ENCODE data around the gene REPS1.
"Not testable (repeated sequence)": the region's sequence is repeated elsewhere in the genome, so short reads cannot be mapped to it uniquely, and the experiment has no call there.

REPS1 gene

DNA sequence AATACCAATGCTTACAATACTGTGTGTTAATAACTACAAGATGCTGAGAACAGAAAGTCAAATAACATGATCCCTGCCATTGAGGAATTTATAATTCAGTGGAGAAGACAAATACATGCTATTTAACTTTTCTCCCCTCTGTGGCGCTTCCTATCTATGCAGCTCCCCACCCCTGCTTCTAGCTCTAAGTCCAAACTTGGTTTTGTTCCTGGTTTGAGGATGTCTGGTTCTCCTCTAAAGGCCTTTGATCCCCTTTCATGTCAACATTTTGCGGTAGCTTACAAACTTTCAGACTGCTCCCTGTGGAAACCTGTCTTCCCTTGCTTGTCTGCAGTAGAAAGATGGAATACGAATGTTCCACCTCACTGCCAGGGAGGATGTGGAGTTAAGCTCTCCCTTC, 18.4 kb upstream of the REPS1 start:
- no peak for DNase-seq (ENCODE audit: low read depth)
- no peak for TF ChIP-seq CTCF (IDR thresholded peaks at IDR 0.05; ENCODE audit: control insufficient read depth, extremely low read depth, insufficient read depth)
- H3K4me3 ChIP-seq (ENCODE audit: low read depth, low read length), result no peak overlapping the region

- TF ChIP-seq CTCF (IDR thresholded peaks at IDR 0.05; ENCODE audit: control insufficient read depth, extremely low read depth, insufficient read depth), result no peak
- no peak overlapping the region for H3K4me3 ChIP-seq (ENCODE audit: low read depth, low read length)
- DNase-seq (ENCODE audit: low read depth), result no peak
Measured at GRCh38 chr6:139003751-139004150, 15.7 kb upstream of the REPS1 start.

DNA sequence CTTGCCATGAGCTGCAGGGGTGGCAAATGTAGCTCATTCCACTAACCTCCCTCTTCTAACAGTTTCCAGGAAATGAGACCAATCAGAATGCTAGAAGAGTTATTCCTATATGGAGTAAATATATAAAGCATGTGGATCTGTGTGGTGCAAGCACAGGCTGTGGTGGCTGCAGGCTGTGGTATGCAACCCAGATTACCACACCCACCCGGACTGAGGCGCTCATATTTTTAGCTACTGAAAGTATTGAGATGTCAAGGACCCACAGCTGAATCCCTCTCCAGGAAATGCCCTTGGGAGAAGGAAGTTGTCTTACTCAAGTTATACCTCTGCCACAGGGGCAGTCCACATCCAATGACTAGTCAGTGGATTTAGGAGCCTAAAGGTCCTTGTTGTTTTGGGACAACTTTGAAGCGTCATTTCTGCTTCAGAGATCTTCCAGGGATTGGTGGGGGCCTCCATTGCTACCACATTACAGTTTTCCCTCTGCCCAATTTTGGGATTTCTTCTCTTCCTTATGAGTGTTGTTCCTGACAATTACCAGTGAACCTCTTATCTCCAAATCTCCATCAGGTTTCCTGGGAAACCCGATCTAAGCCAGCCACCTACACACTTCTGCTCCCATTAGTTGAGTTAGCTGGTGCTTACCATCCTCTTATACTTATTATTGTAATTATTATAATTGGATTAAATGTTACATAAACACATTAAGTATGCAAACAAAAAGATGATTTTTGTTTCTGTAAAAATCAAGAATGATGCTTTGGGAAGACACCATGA, 12.1 kb upstream of the REPS1 start:
- no peak for TF ChIP-seq CTCF (IDR thresholded peaks at IDR 0.05; ENCODE audit: control insufficient read depth, extremely low read depth, insufficient read depth)
- no peak for DNase-seq (ENCODE audit: low read depth)
- no peak overlapping the region for H3K4me3 ChIP-seq (ENCODE audit: low read depth, low read length)

DNA sequence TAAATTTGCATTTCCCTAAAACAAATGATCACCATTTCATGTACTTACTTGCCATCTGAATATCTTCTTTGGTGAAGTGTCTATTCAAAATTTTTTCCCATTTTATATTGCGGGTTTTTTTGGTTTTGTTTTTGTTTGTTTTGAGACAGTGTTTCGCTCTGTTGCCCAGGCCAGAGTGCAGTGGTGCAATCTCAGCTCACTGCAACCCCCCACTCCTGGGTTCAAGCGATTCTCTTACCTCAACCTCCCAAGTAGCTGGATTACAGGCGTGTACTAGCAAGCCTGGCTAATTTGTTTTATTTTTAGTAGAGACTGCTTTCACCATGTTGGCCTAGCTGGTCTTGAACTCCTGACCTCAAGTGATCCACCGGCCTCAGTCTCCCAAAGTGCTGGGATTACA, 9.1 kb upstream of the REPS1 start:
- H3K4me3 ChIP-seq (ENCODE audit: low read depth, low read length), result no peak overlapping the region
- TF ChIP-seq CTCF (IDR thresholded peaks at IDR 0.05; ENCODE audit: control insufficient read depth, extremely low read depth, insufficient read depth), result no peak
- DNase-seq (ENCODE audit: low read depth), result no peak

DNA sequence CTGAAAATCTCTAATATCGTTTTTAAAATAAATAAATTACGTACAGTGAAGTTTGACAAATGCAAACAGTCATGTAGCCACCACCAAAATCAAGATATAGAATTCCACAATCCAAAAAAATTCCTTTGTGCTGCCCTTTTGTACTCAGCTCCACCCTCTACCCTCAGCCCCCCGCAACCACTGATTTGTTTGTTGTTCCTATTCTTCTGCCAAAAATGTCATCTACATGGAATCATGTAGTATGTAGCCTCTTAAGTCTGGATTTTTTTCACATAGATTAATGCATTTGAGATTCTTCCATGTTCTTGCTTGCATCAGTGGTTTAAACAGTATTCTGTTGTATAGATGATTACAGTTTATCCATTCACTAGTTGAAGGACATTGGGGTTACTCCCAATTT, 8.5 kb upstream of the REPS1 start:
- TF ChIP-seq CTCF (IDR thresholded peaks at IDR 0.05; ENCODE audit: control insufficient read depth, extremely low read depth, insufficient read depth), result no peak
- no peak overlapping the region for H3K4me3 ChIP-seq (ENCODE audit: low read depth, low read length)
- DNase-seq (ENCODE audit: low read depth), result no peak

GRCh38 chr6:138993410-138993809, 5.4 kb upstream of the REPS1 start:
- not testable (repeated sequence) for DNase-seq (ENCODE audit: low read depth); H3K4me3 ChIP-seq (ENCODE audit: low read depth, low read length)

- not testable (repeated sequence) for H3K4me3 ChIP-seq (ENCODE audit: low read depth, low read length); DNase-seq (ENCODE audit: low read depth)
Measured at GRCh38 chr6:138992965-138993364, 4.9 kb upstream of the REPS1 start.

- no peak for TF ChIP-seq CTCF (IDR thresholded peaks at IDR 0.05; ENCODE audit: control insufficient read depth, extremely low read depth, insufficient read depth)
- no peak overlapping the region for H3K4me3 ChIP-seq (ENCODE audit: low read depth, low read length)
- no peak for DNase-seq (ENCODE audit: low read depth)
Measured at GRCh38 chr6:138991206-138991605, 3.2 kb upstream of the REPS1 start.

All from LNCaP clone FGC (cell line).